Measurements from ENCODE around the gene SMTN.

DNA sequence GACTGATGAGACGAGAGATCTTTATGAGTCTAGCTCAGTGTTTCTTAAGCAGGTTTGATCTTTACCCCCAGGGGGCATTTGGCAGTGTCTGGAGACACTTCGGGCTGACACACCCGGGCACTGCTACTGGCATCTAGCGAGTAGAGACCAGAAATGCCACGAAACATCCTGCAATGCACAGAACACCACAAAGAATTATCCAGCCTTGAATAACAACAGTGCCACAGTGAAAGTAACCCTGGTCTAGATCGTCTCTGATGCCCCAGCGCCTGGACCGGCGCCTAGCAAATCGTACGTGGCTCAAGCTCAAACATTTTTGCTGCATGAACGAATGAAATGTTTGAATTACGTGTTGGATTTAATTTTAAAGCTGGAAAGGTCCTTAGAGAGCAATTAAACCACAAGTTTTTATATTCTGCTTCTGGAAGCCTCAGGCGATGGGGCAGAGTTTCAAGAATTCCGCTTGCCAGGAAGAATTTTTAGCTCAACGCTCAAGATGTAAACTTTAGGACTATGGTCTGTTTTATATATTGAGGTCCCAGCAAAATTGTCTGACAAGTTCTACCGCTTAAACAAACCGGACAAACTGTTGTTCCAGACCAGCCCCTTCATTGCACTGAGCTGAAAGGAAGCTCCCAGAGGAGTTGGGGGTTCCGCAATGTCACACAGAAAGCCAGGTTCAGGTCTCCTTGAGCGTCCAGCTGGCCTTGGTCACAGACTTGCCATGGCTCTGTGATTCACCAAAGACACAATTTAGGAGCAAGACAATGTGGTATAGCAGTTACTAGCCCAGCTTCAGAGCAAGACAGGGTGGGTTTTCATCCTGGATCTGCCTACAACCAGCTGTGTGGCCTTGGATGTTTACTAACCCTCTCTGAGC, 44.2 kb upstream of the SMTN start:
- TF ChIP-seq, protein P1, sequence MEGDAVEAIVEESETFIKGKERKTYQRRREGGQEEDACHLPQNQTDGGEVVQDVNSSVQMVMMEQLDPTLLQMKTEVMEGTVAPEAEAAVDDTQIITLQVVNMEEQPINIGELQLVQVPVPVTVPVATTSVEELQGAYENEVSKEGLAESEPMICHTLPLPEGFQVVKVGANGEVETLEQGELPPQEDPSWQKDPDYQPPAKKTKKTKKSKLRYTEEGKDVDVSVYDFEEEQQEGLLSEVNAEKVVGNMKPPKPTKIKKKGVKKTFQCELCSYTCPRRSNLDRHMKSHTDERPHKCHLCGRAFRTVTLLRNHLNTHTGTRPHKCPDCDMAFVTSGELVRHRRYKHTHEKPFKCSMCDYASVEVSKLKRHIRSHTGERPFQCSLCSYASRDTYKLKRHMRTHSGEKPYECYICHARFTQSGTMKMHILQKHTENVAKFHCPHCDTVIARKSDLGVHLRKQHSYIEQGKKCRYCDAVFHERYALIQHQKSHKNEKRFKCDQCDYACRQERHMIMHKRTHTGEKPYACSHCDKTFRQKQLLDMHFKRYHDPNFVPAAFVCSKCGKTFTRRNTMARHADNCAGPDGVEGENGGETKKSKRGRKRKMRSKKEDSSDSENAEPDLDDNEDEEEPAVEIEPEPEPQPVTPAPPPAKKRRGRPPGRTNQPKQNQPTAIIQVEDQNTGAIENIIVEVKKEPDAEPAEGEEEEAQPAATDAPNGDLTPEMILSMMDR (conservative IDR thresholded peaks at IDR 0.05; ENCODE audit: low read depth, low read length): peak; percentile 53
- TF ChIP-seq EZH2 (IDR thresholded peaks at IDR 0.05; ENCODE audit: low read length, unreplicated experiment): no peak

Data from PC-3 (cell line).